Colon (tissue), 2 donors: ENCODE measurements around the gene KRTAP6-2.

Experiments
- FAIRE-seq: peaks from 2 replicates; lab custom pipeline; 2012; peaks lifted over from hg19 to GRCh38; lab: Jason Lieb, UNC
- donor health status: control.
- donor health status: control.

The KRTAP6-2 gene

DNA sequence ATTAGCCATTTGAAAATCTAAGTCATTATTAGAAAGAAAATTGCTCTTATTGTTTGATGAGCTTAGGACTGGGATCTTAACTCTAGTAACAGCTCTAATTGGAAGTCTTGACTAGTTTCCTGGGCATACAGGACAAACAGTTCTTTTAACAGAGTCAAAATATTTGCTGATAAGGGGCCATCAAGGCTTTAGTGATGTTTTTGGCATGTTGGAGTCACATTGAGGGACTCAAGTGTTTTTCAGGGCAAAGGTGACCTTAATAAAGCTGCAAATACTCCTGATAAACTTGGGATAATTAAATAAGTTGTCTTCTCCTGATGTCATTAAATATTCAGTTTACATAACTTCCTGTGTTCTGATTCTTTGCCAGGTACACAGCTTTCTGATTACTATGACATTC, 31.1 kb downstream of the KRTAP6-2 start:
- FAIRE-seq: no peak

DNA sequence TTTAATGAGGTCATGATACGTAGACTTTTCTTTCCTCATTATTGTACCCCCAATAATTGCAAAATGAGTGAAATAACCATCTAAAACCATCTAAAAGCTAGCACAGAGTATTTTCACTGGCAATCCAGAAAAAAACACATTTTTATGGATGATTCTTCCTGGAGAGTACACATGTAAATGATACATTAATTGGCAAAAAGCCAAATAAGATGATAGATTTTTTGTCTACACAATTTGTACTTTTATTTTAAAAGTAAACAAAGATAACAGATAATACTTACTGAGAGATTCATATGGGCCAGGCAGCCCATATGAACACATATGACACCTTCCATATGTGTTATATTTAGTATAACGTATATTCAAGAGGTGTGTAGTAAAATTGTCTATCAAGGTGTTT, 35.1 kb downstream of the KRTAP6-2 start:
- no peak for FAIRE-seq

DNA sequence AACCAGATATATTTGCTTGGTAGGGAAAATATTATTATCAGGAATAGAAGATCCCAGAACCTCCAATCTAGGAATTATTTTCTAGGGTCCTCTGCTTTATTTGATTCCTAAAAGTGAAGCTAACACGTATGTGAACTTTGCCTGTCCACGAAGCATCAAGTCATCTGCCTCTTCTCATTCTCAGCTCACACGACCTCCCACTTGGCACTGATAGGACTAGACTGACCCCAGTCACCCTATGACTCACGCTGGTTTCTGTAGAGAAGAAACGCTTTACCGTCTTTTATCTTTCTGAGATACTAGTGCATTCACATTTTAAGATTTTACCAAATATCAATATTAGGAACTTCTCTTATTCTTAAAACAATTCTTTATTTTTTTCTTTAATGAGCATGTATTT, 35.6 kb downstream of the KRTAP6-2 start:
- no peak for FAIRE-seq

DNA sequence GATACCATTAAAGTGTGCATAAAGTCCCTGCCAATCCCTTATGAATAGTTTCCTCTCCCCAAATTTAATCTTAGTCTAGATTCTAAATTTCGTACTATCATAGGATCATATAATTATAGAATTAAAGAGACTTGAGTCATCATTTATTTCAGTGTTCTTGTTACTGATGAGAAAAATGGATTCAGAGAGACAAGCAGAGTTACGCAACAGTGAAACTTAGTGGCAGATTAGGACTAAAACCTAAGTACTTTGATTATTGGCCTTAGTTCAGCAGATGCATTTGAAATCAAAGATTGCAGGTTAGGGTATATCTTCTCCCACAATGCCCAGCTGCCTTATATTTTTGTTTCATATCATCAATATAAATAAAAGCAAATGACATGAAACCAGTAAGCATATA, 36.7 kb downstream of the KRTAP6-2 start:
- FAIRE-seq: no peak

DNA sequence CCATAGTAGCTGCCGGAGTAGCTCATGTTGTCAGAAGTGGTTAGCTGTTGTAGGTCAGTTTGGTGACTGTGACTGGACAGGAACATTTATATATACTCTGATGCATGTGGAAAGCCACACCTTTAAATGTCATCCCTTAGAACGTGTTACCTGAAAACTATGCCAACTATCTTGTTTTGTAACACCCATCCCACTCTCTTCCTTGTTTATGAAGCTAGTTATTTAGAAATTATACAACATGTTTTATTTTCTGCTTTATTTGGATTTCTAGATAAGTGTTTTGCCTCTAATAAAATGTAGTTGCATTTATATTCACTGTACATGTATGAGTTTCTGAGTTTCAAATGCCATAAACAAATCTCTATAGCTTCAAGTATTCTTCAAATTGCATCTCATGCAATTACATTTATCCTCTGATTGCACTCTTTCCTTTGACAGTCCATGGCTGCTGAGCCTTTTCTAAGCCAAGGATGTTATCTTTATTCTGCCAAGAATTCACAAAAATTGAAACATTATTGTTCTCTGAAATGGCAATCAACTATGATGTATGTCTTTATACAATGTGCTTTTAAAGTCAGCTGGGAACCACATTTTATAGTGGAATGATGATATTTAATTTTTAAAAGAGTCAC, 37.3 kb downstream of the KRTAP6-2 start, which contains the start of gene KRTAP19-7:
KRTAP19-7 (minus strand) TSS at position 51 of the 632 bp plus-strand sequence; CDS start at position 26, 25 bp downstream.
- FAIRE-seq: no peak

DNA sequence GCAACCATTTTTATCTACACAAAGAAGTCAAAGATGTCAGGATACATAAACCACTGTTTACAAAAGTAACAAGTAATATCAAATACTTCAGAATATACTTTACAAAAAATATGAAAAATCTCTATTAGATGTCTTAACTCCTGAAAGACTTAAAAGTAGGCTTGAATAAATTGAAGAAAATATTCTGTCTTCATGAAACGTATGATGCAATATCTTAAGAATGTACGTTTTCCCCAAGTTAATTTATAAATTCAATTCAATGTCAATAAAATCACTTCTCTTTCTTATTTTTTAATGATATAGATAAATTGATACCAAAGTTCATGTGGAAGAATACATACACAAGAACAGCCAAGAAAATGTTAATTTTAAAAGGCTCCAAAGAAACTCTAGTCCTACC, 43.6 kb downstream of the KRTAP6-2 start:
- FAIRE-seq: no peak

DNA sequence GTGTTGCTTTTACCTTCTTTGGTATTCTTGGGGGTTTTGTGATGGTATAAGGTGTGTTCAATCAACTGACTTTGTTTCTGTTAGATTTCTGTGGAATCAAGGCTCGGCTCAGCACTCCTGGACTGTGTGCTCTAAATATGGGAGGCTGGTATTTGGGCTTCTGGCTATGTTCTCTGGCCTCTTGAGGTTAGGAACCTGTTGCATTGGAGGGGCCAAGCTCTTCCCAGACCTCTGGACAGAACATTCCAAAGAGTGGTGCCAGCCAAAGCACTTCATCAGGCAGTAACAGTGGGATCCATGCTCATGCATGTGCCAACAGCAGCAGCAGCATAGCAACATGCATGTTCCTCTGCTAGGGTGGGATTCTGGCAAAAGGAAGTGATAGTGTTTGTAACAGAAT, 45.9 kb downstream of the KRTAP6-2 start:
- FAIRE-seq: no peak
